DMS153 (cell line): ENCODE results near the gene PIK3R2.

ENCODE experiments used
- DNase-seq: peaks from one replicate; lab custom pipeline; 2025; lab: John Stamatoyannopoulos, UW

PIK3R2 gene

GRCh38 chr19:18173054-18173571 lies 20.1 kb downstream of the PIK3R2 start:
- no peak for DNase-seq

GRCh38 chr19:18173572-18174288 lies 20.8 kb downstream of the PIK3R2 start, which contains the start of gene IFI30:
IFI30 (plus strand) TSS chr19:18173813; CDS start chr19:18173842, 29 bp downstream.
- DNase-seq: peak; percentile 91

- no peak for DNase-seq
These were observed 22.0 kb downstream of the PIK3R2 start for GRCh38 chr19:18174983-18175382.

- no peak for DNase-seq
These were observed 23.7 kb downstream of the PIK3R2 start for GRCh38 chr19:18176367-18177310.

DNA sequence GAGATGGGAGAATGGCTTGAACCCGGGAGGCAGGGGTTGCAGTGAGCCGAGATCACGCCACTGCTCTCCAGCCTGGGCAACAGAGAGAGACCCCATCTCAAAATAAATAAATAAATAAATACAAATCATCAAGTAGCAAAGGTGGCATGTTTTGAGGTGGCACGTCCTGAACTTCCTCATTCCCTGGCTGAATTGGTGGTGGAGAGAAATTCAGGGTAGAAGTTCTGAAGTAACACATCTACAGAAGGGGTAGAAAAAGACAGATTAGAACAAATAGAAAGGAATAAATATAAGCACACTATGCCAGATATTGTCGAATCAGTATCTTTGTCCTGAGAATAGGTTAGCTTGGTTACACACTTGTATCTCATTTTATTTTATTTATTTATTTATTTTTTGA lies 27.0 kb downstream of the PIK3R2 start:
- no peak for DNase-seq

- no peak for DNase-seq
These were observed 30.6 kb downstream of the PIK3R2 start for GRCh38 chr19:18183529-18183928.

DNA sequence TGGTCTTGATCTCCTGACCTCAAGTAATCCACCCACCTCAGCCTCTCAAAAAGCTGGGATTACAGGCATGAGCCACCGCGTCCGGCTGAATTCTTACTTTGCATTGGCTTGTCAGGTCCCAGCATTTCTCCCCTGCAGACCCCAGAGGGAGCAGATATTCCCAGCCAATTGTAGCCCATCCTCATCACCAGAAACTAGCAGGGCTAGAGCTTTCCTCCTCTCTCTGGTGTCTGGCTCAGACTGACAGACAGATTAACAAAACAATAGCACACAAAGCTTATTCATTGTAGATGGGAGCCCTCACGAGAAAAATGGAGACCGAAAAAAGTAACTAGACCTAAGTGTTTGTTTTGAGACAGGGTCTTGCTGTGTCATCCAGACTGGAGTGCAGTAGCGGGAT lies 32.6 kb downstream of the PIK3R2 start:
- no peak for DNase-seq

DNA sequence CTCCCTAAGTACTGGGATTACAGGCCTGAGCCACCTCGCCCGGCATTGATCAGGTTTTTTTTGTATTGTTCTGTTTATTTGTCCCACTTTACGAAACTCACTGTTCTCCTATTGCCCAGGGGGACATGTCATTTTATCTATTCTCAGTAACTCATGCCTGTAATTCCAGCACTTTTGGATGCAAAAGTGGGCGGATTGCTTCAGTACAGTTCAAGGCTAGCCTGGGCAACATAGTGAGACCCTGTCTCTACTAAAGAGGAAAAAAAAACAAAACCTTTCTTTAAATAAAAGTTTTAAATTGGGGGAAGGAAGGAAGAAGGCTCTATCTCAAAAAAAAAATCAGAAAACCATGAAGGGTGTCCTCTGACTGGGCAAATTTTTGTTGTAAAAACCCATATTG lies 37.3 kb downstream of the PIK3R2 start:
- DNase-seq: no peak

DNA sequence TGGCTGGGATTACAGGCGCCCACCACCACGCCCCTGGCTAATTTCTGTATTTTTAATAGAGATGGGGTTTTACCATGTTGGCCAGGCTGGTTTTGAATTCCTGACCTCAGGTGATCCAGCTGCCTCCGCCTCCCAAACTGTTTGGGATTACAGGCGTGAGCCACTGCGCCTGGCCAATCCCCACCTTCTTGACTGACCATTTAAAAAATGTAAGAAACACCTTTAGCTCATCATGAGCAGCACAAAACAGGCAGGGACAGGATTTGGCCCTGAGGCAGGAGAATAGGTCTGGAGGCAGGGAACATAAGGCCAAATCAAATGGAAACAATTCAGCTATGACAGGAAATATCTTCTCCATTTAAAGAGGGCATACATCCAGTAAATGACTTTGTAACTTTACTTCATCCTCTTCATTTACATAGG lies 38.7 kb downstream of the PIK3R2 start:
- DNase-seq: no peak

DNA sequence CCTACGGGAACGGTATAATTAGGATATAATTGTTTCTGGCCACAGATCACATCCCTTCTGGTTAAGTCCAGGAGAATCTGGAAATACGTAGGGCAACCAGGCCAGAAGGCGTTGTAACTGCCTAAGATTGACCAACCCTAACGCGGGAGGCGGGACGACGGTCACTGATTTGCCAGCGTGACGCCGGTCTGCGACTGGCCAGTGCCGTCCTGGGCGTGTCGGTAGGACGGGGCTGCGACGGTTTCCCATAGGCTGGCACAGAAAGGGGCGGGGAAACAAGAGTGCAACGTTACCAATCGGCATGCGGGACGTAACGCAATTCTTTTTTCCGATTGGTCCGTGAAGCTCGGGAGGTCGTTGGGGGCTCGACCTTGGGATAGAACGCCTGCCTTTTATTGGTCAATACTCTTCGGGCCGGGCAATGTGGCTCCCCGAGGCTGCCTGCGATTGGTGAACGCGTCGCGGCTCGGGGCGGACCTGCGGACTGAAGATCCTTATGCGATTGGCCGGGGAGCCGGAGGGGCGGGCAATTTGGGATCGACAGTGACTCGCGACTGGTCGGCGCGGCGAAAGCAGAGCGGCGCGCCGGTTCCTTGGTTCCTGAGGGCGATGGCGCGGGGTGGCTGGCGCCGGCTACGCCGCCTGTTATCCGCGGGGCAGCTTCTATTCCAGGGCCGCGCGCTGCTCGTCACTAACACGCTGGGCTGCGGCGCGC lies 39.9 kb downstream of the PIK3R2 start, which contains the start of gene MPV17L2:
MPV17L2 (plus strand) TSS at position 546 of the 715 bp plus-strand sequence; CDS start at position 610, 64 bp downstream.
- DNase-seq: peak; percentile 100

DNA sequence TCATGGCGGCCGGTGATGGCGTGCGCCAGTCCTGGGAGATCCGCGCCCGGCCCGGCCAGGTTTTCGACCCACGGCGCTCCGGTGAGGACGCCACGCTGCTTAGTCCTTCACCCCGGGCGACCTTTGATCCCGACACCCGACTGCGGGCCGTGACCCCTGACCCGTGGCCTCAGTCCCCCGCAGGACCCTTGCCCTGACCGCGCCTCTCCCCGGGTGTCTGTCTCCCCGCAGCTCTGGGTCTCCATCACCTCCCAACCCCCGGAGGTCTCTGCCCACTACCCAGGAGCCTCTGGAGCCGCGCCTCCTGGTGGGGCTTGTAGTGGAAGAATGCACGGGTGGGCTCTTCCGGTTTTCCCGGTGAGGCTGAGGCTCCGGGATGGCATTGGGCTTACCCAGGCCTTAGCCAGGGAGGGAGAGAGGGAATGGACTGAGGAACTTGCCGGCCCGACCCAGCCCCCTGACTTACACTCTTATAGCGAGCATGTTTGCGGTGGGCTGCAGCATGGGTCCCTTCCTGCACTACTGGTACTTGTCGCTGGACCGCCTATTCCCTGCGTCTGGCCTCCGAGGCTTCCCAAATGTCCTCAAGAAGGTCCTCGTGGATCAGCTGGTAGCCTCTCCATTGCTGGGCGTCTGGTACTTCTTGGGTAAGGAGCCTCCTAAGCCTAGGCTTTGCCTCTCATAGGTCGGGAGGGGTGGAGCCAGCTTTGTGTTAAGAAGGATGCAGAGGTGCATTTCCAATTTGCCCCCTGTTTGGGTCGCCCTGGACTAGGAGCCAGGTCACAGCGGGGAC lies 40.6 kb downstream of the PIK3R2 start:
- no peak for DNase-seq

DNA sequence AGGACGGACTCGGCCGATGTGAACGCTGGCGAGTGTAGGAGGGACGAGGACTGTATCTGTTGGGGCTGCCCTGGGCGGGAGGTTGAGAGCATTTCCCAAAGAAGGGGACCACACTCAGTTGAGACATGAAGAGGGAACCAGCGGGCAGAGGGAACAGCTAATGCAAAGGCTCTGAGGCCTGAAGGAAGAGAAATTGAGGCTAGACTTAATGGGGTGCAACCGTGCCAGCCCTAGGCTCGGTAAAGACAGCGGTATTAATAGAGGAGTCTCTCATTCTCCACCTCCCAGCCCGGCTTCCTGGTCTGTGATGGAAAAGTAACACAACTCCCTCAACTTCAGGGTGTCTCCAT lies 41.2 kb downstream of the PIK3R2 start:
- no peak for DNase-seq

DNA sequence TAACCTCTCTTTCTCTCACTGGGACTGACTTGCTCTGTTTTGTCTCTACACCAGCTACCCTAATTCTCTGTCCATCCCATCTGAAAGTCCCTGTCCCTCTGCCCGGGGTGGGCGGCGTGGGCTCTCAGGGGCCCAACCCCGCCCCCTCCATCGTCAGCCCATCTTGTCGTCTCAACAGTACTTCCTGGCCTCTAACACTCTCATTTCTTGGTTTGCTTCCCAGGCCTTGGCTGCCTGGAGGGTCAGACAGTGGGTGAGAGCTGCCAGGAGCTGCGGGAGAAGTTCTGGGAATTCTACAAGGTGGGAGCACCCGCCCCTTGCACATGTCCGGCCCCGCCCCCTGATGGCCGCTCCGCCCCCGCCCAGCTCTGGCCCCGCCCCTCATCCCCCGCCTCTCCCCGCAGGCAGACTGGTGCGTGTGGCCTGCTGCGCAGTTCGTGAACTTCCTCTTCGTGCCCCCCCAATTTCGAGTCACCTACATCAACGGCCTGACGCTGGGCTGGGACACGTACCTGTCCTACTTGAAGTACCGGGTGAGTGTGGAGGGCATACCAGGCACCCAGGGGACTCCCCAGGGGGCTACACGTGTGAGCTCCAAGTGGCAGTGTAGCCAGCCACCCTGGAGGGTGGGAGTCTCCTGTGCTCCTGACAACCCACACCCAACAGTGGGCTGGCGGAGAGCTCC lies 41.7 kb downstream of the PIK3R2 start:
- no peak for DNase-seq

- no peak for DNase-seq
These were observed 43.5 kb downstream of the PIK3R2 start for GRCh38 chr19:18196511-18196845.

GRCh38 chr19:18197306-18197705 lies 44.3 kb downstream of the PIK3R2 start:
- no peak for DNase-seq

DNA sequence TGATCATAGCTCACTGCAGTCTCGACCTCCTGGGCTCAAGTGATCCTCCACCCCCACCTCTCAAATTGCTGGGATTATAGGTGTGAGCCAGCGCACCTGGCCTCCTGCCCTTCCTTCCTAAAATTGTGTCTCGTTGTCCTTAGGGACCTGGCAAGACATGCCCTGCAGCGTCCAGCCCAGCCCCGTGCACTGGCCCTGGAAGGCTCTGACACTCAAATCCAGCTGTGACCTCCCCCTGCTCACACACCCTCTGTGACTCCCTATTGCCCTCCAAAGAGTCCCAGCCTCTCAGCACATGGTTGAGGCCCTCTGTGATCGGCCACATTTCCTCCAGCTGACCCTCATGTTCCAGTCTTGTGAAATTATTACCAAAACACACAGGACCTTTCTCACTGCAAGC lies 45.0 kb downstream of the PIK3R2 start:
- DNase-seq: no peak

DNA sequence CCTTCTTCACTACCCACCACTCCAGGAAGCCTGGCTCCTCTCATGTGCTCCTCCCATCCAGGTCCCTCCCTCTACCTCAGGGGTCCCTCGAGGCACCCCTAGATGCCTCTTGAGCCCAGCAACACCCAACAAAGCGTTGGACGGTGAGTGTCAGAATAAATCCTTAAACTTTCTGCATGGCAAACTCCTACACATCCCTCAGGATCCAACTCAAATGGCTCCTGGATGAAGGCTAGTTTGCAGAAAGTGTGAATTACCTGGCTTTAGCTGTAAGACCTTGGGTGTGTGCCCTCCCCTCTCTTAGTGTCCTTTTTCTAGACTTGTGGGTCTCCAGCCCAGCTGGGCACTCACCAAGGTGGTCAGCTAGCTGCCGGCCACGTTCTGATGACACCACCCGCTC lies 45.4 kb downstream of the PIK3R2 start:
- no peak for DNase-seq

DNA sequence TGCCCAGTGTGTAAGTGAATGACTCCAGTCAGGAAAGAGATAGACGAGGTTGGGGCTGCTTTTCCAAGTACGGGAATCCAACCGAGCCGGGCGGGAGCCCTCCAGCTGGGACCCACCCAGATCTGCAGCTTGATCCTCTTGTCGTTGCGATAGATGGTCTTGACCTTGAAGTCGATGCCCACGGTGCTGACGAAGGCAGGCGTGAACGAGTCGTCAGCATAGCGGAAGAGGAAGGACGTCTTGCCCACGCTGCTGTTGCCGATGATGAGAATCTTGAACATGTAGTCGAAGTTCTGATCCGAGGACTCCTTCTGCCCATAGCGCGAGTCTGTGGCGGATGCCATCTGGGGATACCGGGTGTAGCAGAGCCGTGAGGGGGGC lies 49.4 kb downstream of the PIK3R2 start:
- no peak for DNase-seq

DNA sequence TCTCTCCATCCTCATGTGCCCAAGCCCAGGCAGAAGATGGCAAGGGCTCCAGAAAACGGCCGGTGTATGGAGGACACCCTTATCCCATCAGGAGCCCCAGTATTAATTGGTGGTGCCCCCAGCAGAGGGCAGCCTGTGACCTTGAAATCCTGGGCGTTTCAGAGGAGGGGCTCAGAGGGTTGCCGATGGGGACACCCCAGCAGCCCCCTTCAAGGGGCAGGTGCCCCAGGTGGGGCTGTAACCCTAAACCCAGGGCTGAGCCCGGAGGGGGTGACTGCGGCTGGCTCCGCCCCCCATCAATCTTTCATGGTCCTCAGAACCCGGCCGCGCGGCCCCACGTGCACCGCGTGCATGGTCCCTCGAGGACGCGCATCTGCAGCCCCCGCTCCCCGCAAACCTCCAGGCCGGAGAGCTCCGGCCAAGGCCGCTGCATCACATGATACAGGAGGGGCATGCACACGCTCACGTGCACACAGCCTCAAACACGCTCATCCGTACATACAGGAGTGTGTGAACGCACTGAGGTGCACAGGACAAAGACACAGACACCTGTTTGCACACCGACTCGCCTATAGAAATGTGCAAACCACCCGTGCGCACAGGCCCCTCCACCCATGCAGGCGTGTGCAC lies 49.9 kb downstream of the PIK3R2 start:
- no peak for DNase-seq

- DNase-seq: no peak
These were observed 50.5 kb downstream of the PIK3R2 start for GRCh38 chr19:18203408-18203862.
